Right lobe of liver (tissue), 6 donors: ENCODE measurements around the gene FAM222B. TPM values are rescaled to one million over a fixed set of nuclear protein-coding genes. Genes with fewer than 3 reads are reported as not detected.

Experiments used
- ATAC-seq, 4 donors: fragments of 200-7000 bp; cut with Tn5 transposase; one replicate each; pipeline ENCODE4 v1.9.1; 2020; ENCODE audit warnings: mild to moderate bottlenecking in 4 of 4, moderate library complexity in 4 of 4
- DNase-seq, 3 donors: peaks; one replicate each; pipeline ENCODE4 v3.0.0-alpha.2; 2020
- H3K27ac ChIP-seq, 3 donors: fragments of 200-600 bp; one replicate each; pipeline ENCODE4 v1.8.0; 2022
- H3K27me3 ChIP-seq, 2 donors: fragments of 200-600 bp; one replicate each; pipeline ENCODE4 v1.8.0; 2022
- H3K36me3 ChIP-seq, 4 donors: fragments of 200-600 bp; sonication (generic) in 1 of 4; one replicate each; pipeline versions ENCODE4 v1.5.1 to v1.8.0; 2017 to 2022; ENCODE audit warnings: control low read depth in 1 of 4
- H3K4me1 ChIP-seq, 4 donors: fragments of 200-600 bp; sonication (generic) in 1 of 4; one replicate each; pipeline versions ENCODE4 v1.5.1 to v1.8.0; 2017 to 2022; ENCODE audit warnings: control low read depth in 1 of 4
- H3K4me3 ChIP-seq, 3 donors: fragments of 200-600 bp; one replicate each; pipeline ENCODE4 v1.8.0; 2022
- H3K9me3 ChIP-seq, 4 donors: fragments of 200-600 bp; sonication (generic) in 1 of 4; one replicate each; pipeline versions ENCODE4 v1.5.1 to v1.8.0; 2017 to 2022; ENCODE audit warnings: control low read depth in 1 of 4
- POLR2A ChIP-seq: fragments of 450-650 bp; IDR thresholded peaks from one replicate; pipeline ENCODE4 v1.6.1; 2017; ENCODE audit warnings: antibody characterized with exemption, mild to moderate bottlenecking
- WGBS: methylation state at CpG from one replicate; pipeline ENCODE4 v1.1.6; 2018; ENCODE audit warnings: low coverage, low lambda C conversion rate; ENCODE audit not compliant: insufficient coverage; ENCODE audit errors: missing lambda C conversion rate; 5-methylcytosine and 5-hydroxymethylcytosine counted together
- intact Hi-C, 2 donors: fragments of 100-400 bp; cut with DNase I; formaldehyde crosslinking; loops; one replicate each; pipeline versions ENCODE4 v1.11.2 to v1.14.1; 2022
- total RNA-seq, 6 experiments: library from RNA; depleted of rRNA in 2 of 6; stranded (reverse); fragments of >200 nt in 2 of 6; fragmentation: NEBNext Ultra II Directional in 3 of 6; extraction: Animal tissue kit (Norgen Biotek cat#: 25700) in 3 of 6; gene quantifications; one replicate each; pipeline versions ENCODE4 v1.1.0 to v1.2.4, GENCODE V29; 2016 to 2023
- TF ChIP-seq, protein P1 (sequence below), 4 donors: fragments of 200-600 bp in 3 of 4; fragments of 450-650 bp in 1 of 4; IDR thresholded peaks; one replicate each; pipeline versions ENCODE4 v1.5.1 to v1.8.0; 2016 to 2022; ENCODE audit warnings: antibody characterized with exemption in 4 of 4, mild to moderate bottlenecking in 2 of 4
- donor health status: DM: no; HTN: yes; CAD: no.
- donor health status: DM: no; HTN: no; CAD: no.
- donor health status: DM: no; HTN: no; CAD: no.
- donor health status: DM: no; HTN: yes; CAD: no.
- donor health status: DM: no; HTN: yes; CAD: no.

FAM222B gene
- total RNA-seq, 6 experiments from 2014 or later: 5.8 to 12.0 (median 8.8) TPM

DNA sequence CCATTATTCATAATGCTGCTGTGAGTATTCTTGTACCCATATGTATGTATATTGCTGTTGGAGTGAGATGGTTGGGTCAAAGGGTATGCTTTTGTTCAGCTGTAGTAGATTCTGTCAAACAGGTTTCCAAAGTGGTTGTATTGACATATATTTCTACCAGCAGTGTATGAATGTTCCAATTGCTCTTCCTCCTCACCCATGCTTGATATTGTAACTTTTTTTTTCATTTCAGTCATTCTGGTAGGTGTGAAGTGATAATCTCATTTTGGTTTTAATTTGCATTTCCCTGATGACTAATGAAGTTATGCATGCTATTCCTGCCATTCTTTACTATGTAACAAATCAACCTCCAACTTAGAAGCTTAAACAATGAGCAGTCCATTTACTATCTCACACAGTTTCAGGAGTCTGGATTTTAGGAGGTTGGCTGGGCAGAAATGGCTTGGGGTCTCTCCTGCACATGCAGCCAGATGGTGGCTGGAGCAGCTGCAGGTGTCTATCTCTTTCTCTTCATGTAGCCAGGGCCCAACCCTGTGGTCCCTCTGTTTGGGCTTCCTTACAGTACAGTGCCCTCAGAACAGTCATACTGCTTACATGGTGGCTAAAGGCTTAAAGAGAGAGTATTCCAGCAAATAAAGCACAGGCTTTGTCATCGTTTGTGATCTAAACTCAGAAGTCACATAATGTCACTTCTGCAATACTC lies 33.4 kb upstream of the FAM222B start:
- TF ChIP-seq, protein P1, sequence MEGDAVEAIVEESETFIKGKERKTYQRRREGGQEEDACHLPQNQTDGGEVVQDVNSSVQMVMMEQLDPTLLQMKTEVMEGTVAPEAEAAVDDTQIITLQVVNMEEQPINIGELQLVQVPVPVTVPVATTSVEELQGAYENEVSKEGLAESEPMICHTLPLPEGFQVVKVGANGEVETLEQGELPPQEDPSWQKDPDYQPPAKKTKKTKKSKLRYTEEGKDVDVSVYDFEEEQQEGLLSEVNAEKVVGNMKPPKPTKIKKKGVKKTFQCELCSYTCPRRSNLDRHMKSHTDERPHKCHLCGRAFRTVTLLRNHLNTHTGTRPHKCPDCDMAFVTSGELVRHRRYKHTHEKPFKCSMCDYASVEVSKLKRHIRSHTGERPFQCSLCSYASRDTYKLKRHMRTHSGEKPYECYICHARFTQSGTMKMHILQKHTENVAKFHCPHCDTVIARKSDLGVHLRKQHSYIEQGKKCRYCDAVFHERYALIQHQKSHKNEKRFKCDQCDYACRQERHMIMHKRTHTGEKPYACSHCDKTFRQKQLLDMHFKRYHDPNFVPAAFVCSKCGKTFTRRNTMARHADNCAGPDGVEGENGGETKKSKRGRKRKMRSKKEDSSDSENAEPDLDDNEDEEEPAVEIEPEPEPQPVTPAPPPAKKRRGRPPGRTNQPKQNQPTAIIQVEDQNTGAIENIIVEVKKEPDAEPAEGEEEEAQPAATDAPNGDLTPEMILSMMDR (IDR thresholded peaks at IDR 0.05): no peak
- no peak for TF ChIP-seq POLR2A
- DNase-seq (no peak), ATAC-seq (peak in 1 of 4 donors; percentile 18)
- 64% methylated on average over 1 of the region's 1 CpG for WGBS
- intact Hi-C loops: no loop called here
- peaks cover 1 to 18% (median 9%) of the 10 kb centered on the region in 4 donors for H3K36me3 ChIP-seq
- H3K27me3 ChIP-seq: no peaks in the 10 kb centered on the region
- H3K4me1 ChIP-seq: no peaks in the 10 kb centered on the region
- no peak overlapping the region for H3K4me3 ChIP-seq
- H3K27ac ChIP-seq: no peak overlapping the region
- H3K9me3 ChIP-seq: no peaks in the 10 kb centered on the region

DNA sequence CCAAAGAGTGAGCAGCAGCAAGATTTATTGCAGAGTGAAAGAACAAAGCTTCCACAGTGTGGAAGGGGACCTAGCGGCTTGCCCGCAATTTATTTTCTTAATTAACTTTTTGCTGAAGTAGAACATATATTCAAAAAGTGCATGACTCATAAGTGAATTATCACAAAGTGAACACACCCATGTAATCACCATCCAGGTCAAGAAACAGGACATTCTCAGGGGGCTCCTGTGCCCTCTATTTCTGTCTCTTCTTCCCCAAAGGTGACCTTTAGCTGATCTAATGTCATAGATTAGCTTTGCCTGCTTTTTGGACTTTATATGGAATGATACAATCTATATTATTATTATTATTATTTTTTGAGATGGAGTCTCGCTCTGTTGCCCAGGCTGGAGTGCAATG lies 32.2 kb upstream of the FAM222B start:
- ATAC-seq: no peak
- Histone ChIP-seq H3K4me3 (no peak overlapping the region), H3K9me3 (no peaks in the 10 kb centered on the region), H3K4me1 (no peaks in the 10 kb centered on the region), H3K27me3 (no peaks in the 10 kb centered on the region), H3K36me3 (peaks cover 0 to 6% (median 2%) of the 10 kb centered on the region in 4 donors), H3K27ac (no peak overlapping the region)
- DNase-seq: no peak
- TF ChIP-seq, protein P1 (IDR thresholded peaks at IDR 0.05): no peak
- no peak for TF ChIP-seq POLR2A
- intact Hi-C loops: no loop called here
- 74% methylated on average over 3 of the region's 3 CpGs for WGBS

DNA sequence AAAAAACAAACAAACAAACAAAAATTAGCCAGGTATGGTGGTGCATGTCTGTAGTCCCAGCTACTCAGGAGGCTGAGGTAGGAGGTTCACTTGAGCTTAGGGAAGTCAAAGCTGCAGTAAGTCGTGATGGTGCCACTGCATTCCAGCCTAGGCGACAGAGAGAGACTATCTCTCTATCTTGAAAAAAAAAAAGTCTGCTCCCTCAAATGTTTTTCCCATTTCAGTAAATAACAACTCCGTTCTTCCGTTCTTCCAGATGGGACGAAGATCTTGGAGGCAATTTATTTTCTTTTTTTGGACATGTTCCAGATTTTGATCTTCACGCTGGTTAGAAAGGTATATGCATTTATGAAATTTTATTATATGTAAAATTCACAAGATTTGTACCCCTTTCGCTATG lies 31.2 kb upstream of the FAM222B start:
- no peak overlapping the region for H3K27ac ChIP-seq
- WGBS: 84% methylated on average over 5 of the region's 7 CpGs
- no peak for ATAC-seq
- TF ChIP-seq POLR2A: no peak
- TF ChIP-seq, protein P1 (IDR thresholded peaks at IDR 0.05): no peak
- H3K4me3 ChIP-seq: no peak overlapping the region
- no peak for DNase-seq
- H3K36me3 ChIP-seq: no peaks in the 10 kb centered on the region
- no peaks in the 10 kb centered on the region for H3K9me3 ChIP-seq
- no peaks in the 10 kb centered on the region for H3K4me1 ChIP-seq
- intact Hi-C loops: no loop called here
- H3K27me3 ChIP-seq: no peaks in the 10 kb centered on the region

DNA sequence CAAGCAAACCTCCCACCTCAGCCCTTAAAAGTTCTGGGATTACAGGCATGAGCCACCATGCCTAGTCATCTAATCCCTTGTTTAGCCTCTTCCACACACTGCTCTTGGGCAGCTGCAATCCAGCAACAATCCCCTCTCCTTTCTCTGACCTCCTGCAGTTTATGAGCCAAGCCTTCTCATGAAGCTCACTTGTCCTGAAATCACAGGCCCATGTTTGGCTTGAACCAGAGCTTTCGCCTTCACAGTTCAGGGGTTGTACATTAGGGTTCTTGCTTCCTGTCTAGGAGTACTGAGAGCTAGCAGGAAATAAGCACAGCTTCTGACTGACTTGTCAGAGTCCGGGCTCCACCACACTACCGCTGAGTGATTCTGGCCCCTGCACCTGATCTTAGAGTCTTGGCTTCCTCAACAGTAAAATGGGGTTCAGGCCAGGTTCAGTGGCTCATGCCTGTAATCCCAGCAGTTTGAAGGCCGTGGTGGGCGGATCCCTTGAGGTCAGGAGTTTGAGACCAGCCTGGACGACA lies 28.5 kb upstream of the FAM222B start:
- no peaks in the 10 kb centered on the region for H3K36me3 ChIP-seq
- H3K4me1 ChIP-seq: no peaks in the 10 kb centered on the region
- H3K4me3 ChIP-seq: no peak overlapping the region
- ATAC-seq: peak; percentile 26 to 57 (median 42)
- no peaks in the 10 kb centered on the region for H3K9me3 ChIP-seq
- TF ChIP-seq, protein P1 (IDR thresholded peaks at IDR 0.05): no peak
- no peak for TF ChIP-seq POLR2A
- no peaks in the 10 kb centered on the region for H3K27me3 ChIP-seq
- no peak overlapping the region for H3K27ac ChIP-seq
- intact Hi-C loops: no loop called here
- DNase-seq: no peak
- WGBS: 61% methylated on average over 3 of the region's 6 CpGs
